ENCODE measurements around the gene MT1B.

- no peak for TF ChIP-seq POLR2A (IDR thresholded peaks at IDR 0.05; ENCODE audit: extremely low read depth, insufficient read length)
- TF ChIP-seq, protein P1, sequence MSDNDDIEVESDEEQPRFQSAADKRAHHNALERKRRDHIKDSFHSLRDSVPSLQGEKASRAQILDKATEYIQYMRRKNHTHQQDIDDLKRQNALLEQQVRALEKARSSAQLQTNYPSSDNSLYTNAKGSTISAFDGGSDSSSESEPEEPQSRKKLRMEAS (IDR thresholded peaks at IDR 0.05; ENCODE audit: low read depth, low read length), result no peak
Measured at GRCh38 chr16:56700195-56700594, 48.5 kb downstream of the MT1B start.

Measured in NB4 (cell line).